ENCODE measurements around the gene UCK1.

Gene UCK1

DNA sequence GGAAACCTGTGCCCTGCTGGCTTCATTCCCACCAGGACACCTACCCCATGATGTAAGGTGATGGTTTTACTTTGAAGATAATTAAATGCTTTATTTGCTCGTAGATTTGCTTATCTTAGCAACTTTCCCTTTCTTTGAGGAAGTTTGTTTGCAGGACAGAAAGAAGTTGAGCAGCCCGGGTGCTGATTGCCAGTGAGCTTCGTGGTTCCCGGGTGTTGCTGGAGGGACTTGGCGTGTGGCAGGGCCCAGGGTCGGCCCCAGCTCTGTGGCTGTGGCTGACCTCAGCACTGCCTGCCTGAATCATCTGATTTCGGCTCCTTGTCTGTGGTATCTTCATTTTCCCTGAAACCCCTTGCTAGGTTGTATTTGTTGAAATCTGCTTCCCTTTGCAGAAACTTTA, 19.6 kb downstream of the UCK1 start:
- TF ChIP-seq, protein P1, sequence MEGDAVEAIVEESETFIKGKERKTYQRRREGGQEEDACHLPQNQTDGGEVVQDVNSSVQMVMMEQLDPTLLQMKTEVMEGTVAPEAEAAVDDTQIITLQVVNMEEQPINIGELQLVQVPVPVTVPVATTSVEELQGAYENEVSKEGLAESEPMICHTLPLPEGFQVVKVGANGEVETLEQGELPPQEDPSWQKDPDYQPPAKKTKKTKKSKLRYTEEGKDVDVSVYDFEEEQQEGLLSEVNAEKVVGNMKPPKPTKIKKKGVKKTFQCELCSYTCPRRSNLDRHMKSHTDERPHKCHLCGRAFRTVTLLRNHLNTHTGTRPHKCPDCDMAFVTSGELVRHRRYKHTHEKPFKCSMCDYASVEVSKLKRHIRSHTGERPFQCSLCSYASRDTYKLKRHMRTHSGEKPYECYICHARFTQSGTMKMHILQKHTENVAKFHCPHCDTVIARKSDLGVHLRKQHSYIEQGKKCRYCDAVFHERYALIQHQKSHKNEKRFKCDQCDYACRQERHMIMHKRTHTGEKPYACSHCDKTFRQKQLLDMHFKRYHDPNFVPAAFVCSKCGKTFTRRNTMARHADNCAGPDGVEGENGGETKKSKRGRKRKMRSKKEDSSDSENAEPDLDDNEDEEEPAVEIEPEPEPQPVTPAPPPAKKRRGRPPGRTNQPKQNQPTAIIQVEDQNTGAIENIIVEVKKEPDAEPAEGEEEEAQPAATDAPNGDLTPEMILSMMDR (IDR thresholded peaks at IDR 0.05; ENCODE audit: insufficient read depth, low read length): no peak
- TF ChIP-seq POLR2AphosphoS5 (IDR thresholded peaks at IDR 0.05; ENCODE audit: low read depth) (no peak), GABPA (IDR thresholded peaks at IDR 0.05; ENCODE audit: low read depth) (no peak)
- no peak for DNase-seq (ENCODE audit: low read depth in 1 of 2, low spot score in 1 of 2)
- H3K27me3 ChIP-seq (ENCODE audit: insufficient read depth, poor library complexity, severe bottlenecking): no peaks in the 10 kb centered on the region
- no peak overlapping the region for H3K4me3 ChIP-seq (replicated peaks; ENCODE audit: insufficient read depth, low read length)
- no peak overlapping the region for H3K27ac ChIP-seq (replicated peaks)

GRCh38 chr9:131505012-131505411, 26.1 kb downstream of the UCK1 start:
- Histone ChIP-seq H3K4me3 (replicated peaks; ENCODE audit: insufficient read depth, low read length) (no peak overlapping the region), H3K27ac (replicated peaks) (no peak overlapping the region), H3K27me3 (ENCODE audit: insufficient read depth, poor library complexity, severe bottlenecking) (no peaks in the 10 kb centered on the region)
- TF ChIP-seq, protein P2, sequence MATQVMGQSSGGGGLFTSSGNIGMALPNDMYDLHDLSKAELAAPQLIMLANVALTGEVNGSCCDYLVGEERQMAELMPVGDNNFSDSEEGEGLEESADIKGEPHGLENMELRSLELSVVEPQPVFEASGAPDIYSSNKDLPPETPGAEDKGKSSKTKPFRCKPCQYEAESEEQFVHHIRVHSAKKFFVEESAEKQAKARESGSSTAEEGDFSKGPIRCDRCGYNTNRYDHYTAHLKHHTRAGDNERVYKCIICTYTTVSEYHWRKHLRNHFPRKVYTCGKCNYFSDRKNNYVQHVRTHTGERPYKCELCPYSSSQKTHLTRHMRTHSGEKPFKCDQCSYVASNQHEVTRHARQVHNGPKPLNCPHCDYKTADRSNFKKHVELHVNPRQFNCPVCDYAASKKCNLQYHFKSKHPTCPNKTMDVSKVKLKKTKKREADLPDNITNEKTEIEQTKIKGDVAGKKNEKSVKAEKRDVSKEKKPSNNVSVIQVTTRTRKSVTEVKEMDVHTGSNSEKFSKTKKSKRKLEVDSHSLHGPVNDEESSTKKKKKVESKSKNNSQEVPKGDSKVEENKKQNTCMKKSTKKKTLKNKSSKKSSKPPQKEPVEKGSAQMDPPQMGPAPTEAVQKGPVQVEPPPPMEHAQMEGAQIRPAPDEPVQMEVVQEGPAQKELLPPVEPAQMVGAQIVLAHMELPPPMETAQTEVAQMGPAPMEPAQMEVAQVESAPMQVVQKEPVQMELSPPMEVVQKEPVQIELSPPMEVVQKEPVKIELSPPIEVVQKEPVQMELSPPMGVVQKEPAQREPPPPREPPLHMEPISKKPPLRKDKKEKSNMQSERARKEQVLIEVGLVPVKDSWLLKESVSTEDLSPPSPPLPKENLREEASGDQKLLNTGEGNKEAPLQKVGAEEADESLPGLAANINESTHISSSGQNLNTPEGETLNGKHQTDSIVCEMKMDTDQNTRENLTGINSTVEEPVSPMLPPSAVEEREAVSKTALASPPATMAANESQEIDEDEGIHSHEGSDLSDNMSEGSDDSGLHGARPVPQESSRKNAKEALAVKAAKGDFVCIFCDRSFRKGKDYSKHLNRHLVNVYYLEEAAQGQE (IDR thresholded peaks at IDR 0.05; ENCODE audit: insufficient replicate concordance, low read depth): no peak
- TF ChIP-seq POLR2AphosphoS5 (IDR thresholded peaks at IDR 0.05; ENCODE audit: low read depth): no peak
- no peak for TF ChIP-seq SPI1 (IDR thresholded peaks at IDR 0.05; ENCODE audit: borderline replicate concordance, low read depth)
- TF ChIP-seq, protein P1 (IDR thresholded peaks at IDR 0.05; ENCODE audit: insufficient read depth, low read length): no peak
- DNase-seq (ENCODE audit: low read depth in 1 of 2, low spot score in 1 of 2): no peak

- TF ChIP-seq, protein P1 (IDR thresholded peaks at IDR 0.05; ENCODE audit: insufficient read depth, low read length): no peak
- TF ChIP-seq, protein P2 (IDR thresholded peaks at IDR 0.05; ENCODE audit: insufficient replicate concordance, low read depth): no peak
- no peak for TF ChIP-seq SPI1 (IDR thresholded peaks at IDR 0.05; ENCODE audit: borderline replicate concordance, low read depth)
- no peak for TF ChIP-seq GABPA (IDR thresholded peaks at IDR 0.05; ENCODE audit: low read depth)
- TF ChIP-seq POLR2AphosphoS5 (IDR thresholded peaks at IDR 0.05; ENCODE audit: low read depth): no peak
- peak in 1 of 2 experiments; percentile 51 for DNase-seq (ENCODE audit: low read depth in 1 of 2, low spot score in 1 of 2)
- no peaks in the 10 kb centered on the region for H3K27me3 ChIP-seq (ENCODE audit: insufficient read depth, poor library complexity, severe bottlenecking)
- no peak overlapping the region for H3K27ac ChIP-seq (replicated peaks)
- H3K4me3 ChIP-seq (replicated peaks; ENCODE audit: insufficient read depth, low read length): peak overlapping the region; percentile 84
Measured at GRCh38 chr9:131503626-131504465, 27.2 kb downstream of the UCK1 start.
